DLD1 (cell line): Measurements from ENCODE around the gene ABHD1.

Experiments used
- in situ Hi-C: cut with HindIII; loops from 2 replicates; pipeline ENCODE4 v1.10.0; 2017; ENCODE audit warnings: low sequenced_read_pairs

ABHD1 gene

GRCh38 chr2:27134781-27135477 lies 11.3 kb downstream of the ABHD1 start:
- in situ Hi-C loops, result no loop called here

GRCh38 chr2:27135478-27135955 lies 11.9 kb downstream of the ABHD1 start:
- in situ Hi-C loops, result no loop called here

- in situ Hi-C loops, result no loop called here
These were observed 13.1 kb downstream of the ABHD1 start for GRCh38 chr2:27136751-27137150.

- in situ Hi-C loops, result no loop called here
These were observed 13.8 kb downstream of the ABHD1 start for GRCh38 chr2:27137322-27137935.

GRCh38 chr2:27138111-27138510 lies 14.5 kb downstream of the ABHD1 start:
- in situ Hi-C loops, result no loop called here

GRCh38 chr2:27139310-27139709 lies 15.7 kb downstream of the ABHD1 start, which contains the start of gene PRR30:
PRR30 (minus strand) TSS chr2:27139410; CDS start chr2:27138329, 1,081 bp downstream.
- in situ Hi-C loops, result no loop called here

- in situ Hi-C loops, result no loop called here
These were observed 19.7 kb downstream of the ABHD1 start for GRCh38 chr2:27143285-27143684.

GRCh38 chr2:27145682-27146081 lies 22.1 kb downstream of the ABHD1 start:
- in situ Hi-C loops, result no loop called here

- in situ Hi-C loops, result no loop called here
These were observed 24.3 kb downstream of the ABHD1 start for GRCh38 chr2:27147935-27148334.

GRCh38 chr2:27148801-27149439 lies 25.3 kb downstream of the ABHD1 start, which contains the start of gene TCF23:
TCF23 (plus strand) TSS chr2:27149004; CDS start chr2:27149134, 130 bp downstream.
- in situ Hi-C loops, result no loop called here

GRCh38 chr2:27149570-27150405 lies 26.2 kb downstream of the ABHD1 start:
- in situ Hi-C loops, result no loop called here

- in situ Hi-C loops, result no loop called here
These were observed 27.1 kb downstream of the ABHD1 start for GRCh38 chr2:27150639-27151230.

- in situ Hi-C loops, result no loop called here
These were observed 28.6 kb downstream of the ABHD1 start for GRCh38 chr2:27152102-27152795.

GRCh38 chr2:27152796-27153464 lies 29.3 kb downstream of the ABHD1 start:
- in situ Hi-C loops, result no loop called here

GRCh38 chr2:27154488-27154887 lies 30.9 kb downstream of the ABHD1 start:
- in situ Hi-C loops, result no loop called here

GRCh38 chr2:27155069-27155520 lies 31.5 kb downstream of the ABHD1 start:
- in situ Hi-C loops, result no loop called here

- in situ Hi-C loops, result no loop called here
These were observed 34.9 kb downstream of the ABHD1 start for GRCh38 chr2:27158468-27158867.

GRCh38 chr2:27159271-27159670 lies 35.7 kb downstream of the ABHD1 start:
- in situ Hi-C loops, result no loop called here

- in situ Hi-C loops, result no loop called here
These were observed 36.6 kb downstream of the ABHD1 start for GRCh38 chr2:27160191-27160590.
